GM13976 (cell line): Measurements from ENCODE around the gene SOX9.

Experiments used
- DNase-seq: peaks from one replicate; pipeline ENCODE4 v3.0.0; 2012; ENCODE audit warnings: low spot score
- in situ Hi-C: fragments of 300-500 bp; cut with MboI; formaldehyde crosslinking; loops from one replicate; pipeline ENCODE4 v1.12.0; 2022; ENCODE audit warnings: low sequenced_read_pairs, mixed read lengths, inconsistent platforms; ENCODE audit not compliant: unreplicated experiment
- TF ChIP-seq, protein P1 (sequence below): IDR thresholded peaks from 2 replicates; pipeline ENCODE4 v1.5.1; 2012; ENCODE audit warnings: borderline replicate concordance, mild to moderate bottlenecking; ENCODE audit not compliant: insufficient read depth; ENCODE audit errors: extremely low read depth, missing control alignments, control extremely low read depth

Gene SOX9

DNA sequence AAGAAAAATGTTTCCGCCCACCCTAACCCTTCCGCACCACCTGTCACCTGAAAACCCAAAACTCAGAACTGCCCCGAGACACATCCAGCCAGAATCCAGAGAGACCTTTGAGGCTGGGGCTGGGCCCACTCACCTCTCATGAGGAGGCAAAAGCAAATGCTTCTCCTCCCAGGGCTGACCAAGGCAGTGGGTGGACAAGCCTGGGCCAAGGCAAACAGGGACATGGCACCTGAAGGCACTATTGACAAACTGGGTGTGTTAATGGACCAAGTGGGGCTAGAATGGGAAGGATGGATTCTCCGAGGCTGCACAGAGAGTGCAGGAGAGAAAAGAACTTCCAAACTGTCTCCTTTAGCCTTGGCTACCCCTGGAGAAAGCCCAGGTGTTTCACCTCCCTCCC is 54.4 kb downstream of the SOX9 start:
- no peak for DNase-seq
- in situ Hi-C loops, result no loop called here

More for the DNA sequence above, 54.4 kb downstream of the SOX9 start:
- TF ChIP-seq, protein P1, sequence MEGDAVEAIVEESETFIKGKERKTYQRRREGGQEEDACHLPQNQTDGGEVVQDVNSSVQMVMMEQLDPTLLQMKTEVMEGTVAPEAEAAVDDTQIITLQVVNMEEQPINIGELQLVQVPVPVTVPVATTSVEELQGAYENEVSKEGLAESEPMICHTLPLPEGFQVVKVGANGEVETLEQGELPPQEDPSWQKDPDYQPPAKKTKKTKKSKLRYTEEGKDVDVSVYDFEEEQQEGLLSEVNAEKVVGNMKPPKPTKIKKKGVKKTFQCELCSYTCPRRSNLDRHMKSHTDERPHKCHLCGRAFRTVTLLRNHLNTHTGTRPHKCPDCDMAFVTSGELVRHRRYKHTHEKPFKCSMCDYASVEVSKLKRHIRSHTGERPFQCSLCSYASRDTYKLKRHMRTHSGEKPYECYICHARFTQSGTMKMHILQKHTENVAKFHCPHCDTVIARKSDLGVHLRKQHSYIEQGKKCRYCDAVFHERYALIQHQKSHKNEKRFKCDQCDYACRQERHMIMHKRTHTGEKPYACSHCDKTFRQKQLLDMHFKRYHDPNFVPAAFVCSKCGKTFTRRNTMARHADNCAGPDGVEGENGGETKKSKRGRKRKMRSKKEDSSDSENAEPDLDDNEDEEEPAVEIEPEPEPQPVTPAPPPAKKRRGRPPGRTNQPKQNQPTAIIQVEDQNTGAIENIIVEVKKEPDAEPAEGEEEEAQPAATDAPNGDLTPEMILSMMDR, result no peak
